ENCODE measurements around the gene IL1B.
"Not testable (repeated sequence)": the region's sequence is repeated elsewhere in the genome, so short reads cannot be mapped to it uniquely, and the experiment has no call there.

IL1B gene

DNA sequence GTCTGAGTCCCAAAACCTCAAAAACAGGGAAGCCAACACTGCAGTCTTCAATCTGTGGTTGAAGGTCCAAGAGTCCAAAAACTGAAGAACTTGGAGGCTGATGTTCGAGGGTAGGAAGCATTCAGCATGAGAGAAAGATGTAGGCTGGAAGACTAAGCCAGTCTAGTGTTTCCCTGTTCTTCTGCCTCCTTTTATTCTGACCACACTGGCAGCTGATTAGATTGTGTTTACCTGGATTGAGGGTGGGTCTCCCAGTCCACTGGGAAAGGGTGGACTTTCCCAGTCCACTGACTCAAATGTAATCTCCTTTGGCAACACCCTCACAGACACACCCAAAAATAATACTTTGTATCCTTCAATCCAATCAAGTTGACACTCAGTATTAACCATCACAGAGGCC, 27.5 kb upstream of the IL1B start:
- no peak overlapping the region for H3K27ac ChIP-seq
- TF ChIP-seq, protein P1, sequence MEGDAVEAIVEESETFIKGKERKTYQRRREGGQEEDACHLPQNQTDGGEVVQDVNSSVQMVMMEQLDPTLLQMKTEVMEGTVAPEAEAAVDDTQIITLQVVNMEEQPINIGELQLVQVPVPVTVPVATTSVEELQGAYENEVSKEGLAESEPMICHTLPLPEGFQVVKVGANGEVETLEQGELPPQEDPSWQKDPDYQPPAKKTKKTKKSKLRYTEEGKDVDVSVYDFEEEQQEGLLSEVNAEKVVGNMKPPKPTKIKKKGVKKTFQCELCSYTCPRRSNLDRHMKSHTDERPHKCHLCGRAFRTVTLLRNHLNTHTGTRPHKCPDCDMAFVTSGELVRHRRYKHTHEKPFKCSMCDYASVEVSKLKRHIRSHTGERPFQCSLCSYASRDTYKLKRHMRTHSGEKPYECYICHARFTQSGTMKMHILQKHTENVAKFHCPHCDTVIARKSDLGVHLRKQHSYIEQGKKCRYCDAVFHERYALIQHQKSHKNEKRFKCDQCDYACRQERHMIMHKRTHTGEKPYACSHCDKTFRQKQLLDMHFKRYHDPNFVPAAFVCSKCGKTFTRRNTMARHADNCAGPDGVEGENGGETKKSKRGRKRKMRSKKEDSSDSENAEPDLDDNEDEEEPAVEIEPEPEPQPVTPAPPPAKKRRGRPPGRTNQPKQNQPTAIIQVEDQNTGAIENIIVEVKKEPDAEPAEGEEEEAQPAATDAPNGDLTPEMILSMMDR (conservative IDR thresholded peaks at IDR 0.05; ENCODE audit: low read depth, low read length) = no peak
- H3K9ac ChIP-seq = no peak overlapping the region
- no peak overlapping the region for H3K4me3 ChIP-seq (IDR thresholded peaks at IDR 0.05; ENCODE audit: insufficient read depth, low read depth, low read length)
- H3K79me2 ChIP-seq (ENCODE audit: insufficient read depth, low read depth) = no peaks in the 10 kb centered on the region
- no peak overlapping the region for H3K4me2 ChIP-seq
- H3K4me1 ChIP-seq (ENCODE audit: low read depth, poor library complexity, severe bottlenecking) = no peaks in the 10 kb centered on the region
- no peaks in the 10 kb centered on the region for H3K36me3 ChIP-seq (ENCODE audit: insufficient read depth)
- no peak overlapping the region for H2AFZ ChIP-seq (ENCODE audit: low read depth)
- no peaks in the 10 kb centered on the region for H4K20me1 ChIP-seq (ENCODE audit: insufficient read depth)
- no peaks in the 10 kb centered on the region for H3K27me3 ChIP-seq (ENCODE audit: insufficient read depth, low read depth)

DNA sequence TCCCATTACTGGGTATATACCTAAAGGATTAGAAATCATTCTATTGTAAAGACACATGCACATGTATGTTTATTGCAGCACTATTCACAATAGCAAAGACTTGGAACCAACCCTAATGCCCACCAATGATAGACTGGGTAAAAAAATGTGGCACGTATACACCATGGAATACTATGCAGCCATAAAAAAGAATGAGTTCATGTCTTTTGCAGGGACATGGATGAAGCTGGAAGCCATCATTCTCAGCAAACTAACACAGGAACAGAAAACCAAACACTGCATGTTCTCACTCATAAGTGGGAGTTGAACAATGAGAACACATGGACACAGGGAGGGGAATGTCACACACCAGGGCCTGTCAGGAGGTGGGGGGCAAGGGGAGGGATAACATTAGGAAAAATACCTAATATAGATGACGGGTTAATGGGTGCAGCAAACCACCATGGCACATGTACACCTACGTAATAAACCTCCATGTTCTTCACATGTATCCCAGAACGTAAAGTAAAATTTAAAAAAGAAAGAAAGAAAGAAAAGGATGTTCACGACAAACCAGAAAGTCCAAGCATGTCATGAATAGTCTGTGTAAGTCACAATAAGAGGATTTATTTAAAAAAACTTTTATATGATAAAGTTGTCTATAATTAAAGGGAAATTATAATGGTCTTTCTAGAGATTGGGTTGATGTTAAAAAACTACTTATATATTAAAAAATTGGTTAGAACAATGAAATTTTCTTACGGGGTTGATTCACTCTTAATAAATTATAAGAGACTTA, 23.0 kb upstream of the IL1B start:
- H3K9ac ChIP-seq; H3K36me3 ChIP-seq (ENCODE audit: insufficient read depth); H3K4me1 ChIP-seq (ENCODE audit: low read depth, poor library complexity, severe bottlenecking); H3K4me2 ChIP-seq; H3K27ac ChIP-seq; H3K79me2 ChIP-seq (ENCODE audit: insufficient read depth, low read depth); H3K27me3 ChIP-seq (ENCODE audit: insufficient read depth, low read depth); H2AFZ ChIP-seq (ENCODE audit: low read depth); H4K20me1 ChIP-seq (ENCODE audit: insufficient read depth); H3K4me3 ChIP-seq (IDR thresholded peaks at IDR 0.05; ENCODE audit: insufficient read depth, low read depth, low read length): not testable (repeated sequence)

DNA sequence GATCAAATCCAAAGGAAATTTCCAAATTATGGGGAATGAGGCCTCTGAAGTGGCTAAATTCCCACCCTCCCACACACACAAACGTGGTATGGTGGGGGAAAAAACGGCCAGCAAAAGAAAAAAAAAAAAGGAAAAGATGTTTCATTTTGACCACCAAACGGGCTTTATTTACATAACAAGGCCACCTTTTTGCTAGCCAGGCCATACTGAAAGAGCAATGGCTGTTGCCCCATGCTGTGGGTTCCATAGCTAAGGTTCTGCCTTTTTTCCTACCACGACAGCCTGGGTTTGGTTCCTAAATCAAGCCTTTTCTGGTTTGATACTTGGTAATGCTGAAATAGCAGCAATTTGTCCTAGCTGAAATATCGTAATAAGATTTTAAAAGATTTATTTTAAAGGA, 14.0 kb upstream of the IL1B start:
- Histone ChIP-seq H3K79me2 (ENCODE audit: insufficient read depth, low read depth) (no peaks in the 10 kb centered on the region), H3K4me2 (no peak overlapping the region), H3K27ac (no peak overlapping the region), H2AFZ (ENCODE audit: low read depth) (no peak overlapping the region), H3K9ac (no peak overlapping the region), H3K4me3 (IDR thresholded peaks at IDR 0.05; ENCODE audit: insufficient read depth, low read depth, low read length) (no peak overlapping the region), H3K36me3 (ENCODE audit: insufficient read depth) (no peaks in the 10 kb centered on the region), H4K20me1 (ENCODE audit: insufficient read depth) (no peaks in the 10 kb centered on the region), H3K4me1 (ENCODE audit: low read depth, poor library complexity, severe bottlenecking) (no peaks in the 10 kb centered on the region), H3K27me3 (ENCODE audit: insufficient read depth, low read depth) (no peaks in the 10 kb centered on the region)
- TF ChIP-seq, protein P1 (conservative IDR thresholded peaks at IDR 0.05; ENCODE audit: low read depth, low read length) = no peak

DNA sequence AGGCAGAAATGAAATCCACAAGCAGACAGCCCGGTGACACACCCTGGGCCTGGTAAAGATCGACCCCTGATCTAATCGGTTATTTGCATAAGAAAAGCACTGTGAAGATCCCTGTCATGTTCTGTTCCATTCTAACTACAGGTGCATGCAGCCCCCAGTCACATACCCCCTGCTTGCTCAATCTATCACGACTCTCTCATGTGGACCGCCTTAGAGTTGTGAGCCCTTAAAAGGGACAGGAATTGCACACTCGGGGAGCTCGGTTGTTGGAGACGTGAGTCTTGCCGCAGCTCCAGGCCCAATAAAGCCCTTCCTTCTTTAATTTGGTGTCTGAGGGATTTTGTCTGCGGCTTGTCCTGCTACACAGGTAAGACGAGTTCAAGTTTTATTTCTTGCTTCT, 13.4 kb upstream of the IL1B start:
- Histone ChIP-seq H2AFZ (ENCODE audit: low read depth) (no peak overlapping the region), H3K79me2 (ENCODE audit: insufficient read depth, low read depth) (no peaks in the 10 kb centered on the region), H3K27ac (no peak overlapping the region), H3K4me3 (IDR thresholded peaks at IDR 0.05; ENCODE audit: insufficient read depth, low read depth, low read length) (no peak overlapping the region), H3K36me3 (ENCODE audit: insufficient read depth) (no peaks in the 10 kb centered on the region), H3K27me3 (ENCODE audit: insufficient read depth, low read depth) (no peaks in the 10 kb centered on the region), H4K20me1 (ENCODE audit: insufficient read depth) (no peaks in the 10 kb centered on the region), H3K4me1 (ENCODE audit: low read depth, poor library complexity, severe bottlenecking) (no peaks in the 10 kb centered on the region), H3K9ac (no peak overlapping the region), H3K4me2 (no peak overlapping the region)
- TF ChIP-seq, protein P1 (conservative IDR thresholded peaks at IDR 0.05; ENCODE audit: low read depth, low read length) = no peak

DNA sequence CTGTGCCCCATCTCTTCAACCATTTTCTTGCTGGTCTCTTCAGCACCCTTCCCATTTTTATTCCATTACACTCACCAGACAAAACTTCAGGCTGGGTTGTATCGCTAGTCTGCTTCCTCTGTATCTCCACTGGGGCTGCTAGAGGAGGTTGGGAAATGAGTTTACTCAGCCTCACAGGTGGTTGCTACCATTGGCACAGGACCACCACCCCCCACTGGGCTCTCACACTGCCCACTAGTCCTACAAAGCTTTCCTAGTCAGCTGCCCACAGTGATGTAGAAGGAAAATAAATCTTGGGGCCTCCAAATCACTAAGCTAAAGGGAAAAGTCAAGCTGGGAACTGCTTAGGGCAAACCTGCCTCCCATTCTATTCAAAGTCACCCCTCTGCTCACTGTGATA, 12.3 kb upstream of the IL1B start:
- Histone ChIP-seq H3K27me3 (ENCODE audit: insufficient read depth, low read depth) (no peaks in the 10 kb centered on the region), H3K9ac (no peak overlapping the region), H3K27ac (no peak overlapping the region), H2AFZ (ENCODE audit: low read depth) (no peak overlapping the region), H3K79me2 (ENCODE audit: insufficient read depth, low read depth) (no peaks in the 10 kb centered on the region), H3K4me1 (ENCODE audit: low read depth, poor library complexity, severe bottlenecking) (no peaks in the 10 kb centered on the region), H4K20me1 (ENCODE audit: insufficient read depth) (no peaks in the 10 kb centered on the region), H3K4me2 (no peak overlapping the region), H3K4me3 (IDR thresholded peaks at IDR 0.05; ENCODE audit: insufficient read depth, low read depth, low read length) (no peak overlapping the region), H3K36me3 (ENCODE audit: insufficient read depth) (no peaks in the 10 kb centered on the region)
- TF ChIP-seq, protein P1 (conservative IDR thresholded peaks at IDR 0.05; ENCODE audit: low read depth, low read length) = no peak
